Adrenal gland (tissue), 12 donors: Measurements from ENCODE around the gene KCNH1. TPM values are rescaled to one million over a fixed set of nuclear protein-coding genes. Genes with fewer than 3 reads are reported as not detected.

Experiments used
- DNase-seq, 7 donors: peaks; one replicate each; pipeline ENCODE4 v3.0.0-alpha.2; 2019 to 2020
- H3K27ac ChIP-seq, 5 donors: fragments of 200-600 bp; sonication (generic) in 4 of 5; 1 replicate in 3 of 5; 2 replicates in 2 of 5; pipeline versions ENCODE4 v1.5.1 to v1.8.0; 2016 to 2020; ENCODE audit warnings: mild to moderate bottlenecking in 1 of 5
- H3K27me3 ChIP-seq: fragments of 200-600 bp; 2 replicates; pipeline ENCODE4 v1.8.0; 2021
- H3K36me3 ChIP-seq, 2 donors: fragments of 200-600 bp; replicated peaks in 1 of 2; 1 replicate in 1 of 2; 2 replicates in 1 of 2; pipeline versions ENCODE4 v1.5.1 to v1.8.0; 2018 to 2022
- H3K4me1 ChIP-seq, 2 donors: fragments of 200-600 bp; replicated peaks in 1 of 2; 1 replicate in 1 of 2; 2 replicates in 1 of 2; pipeline versions ENCODE4 v1.5.1 to v1.8.0; 2018 to 2021
- H3K4me3 ChIP-seq, 4 donors: fragments of 200-600 bp; sonication (generic) in 3 of 4; one replicate each; pipeline ENCODE4 v1.5.1; 2016 to 2018
- H3K9me3 ChIP-seq, 3 donors: fragments of 200-600 bp; sonication (generic) in 1 of 3; replicated peaks in 1 of 3; 1 replicate in 2 of 3; 2 replicates in 1 of 3; pipeline versions ENCODE4 v1.5.1 to v1.8.0; 2016 to 2021
- POLR2A ChIP-seq, 2 donors: fragments of 450-650 bp; IDR thresholded peaks; one replicate each; pipeline ENCODE4 v1.6.1; 2017; ENCODE audit warnings: antibody characterized with exemption in 2 of 2, mild to moderate bottlenecking in 2 of 2, moderate library complexity in 1 of 2
- WGBS, 4 donors: extraction: QIAGEN DNeasy Blood & Tissue Kit in 2 of 4; methylation state at CpG; one replicate each; pipeline versions ENCODE4 v1.1.5 to v1.1.7; 2013 to 2017; 5-methylcytosine and 5-hydroxymethylcytosine counted together
- intact Hi-C, 2 donors: fragments of 100-400 bp; cut with DNase I; formaldehyde crosslinking; loops; one replicate each; pipeline versions ENCODE4 v1.14.1 to v1.15.0; 2022 to 2023
- polyA plus RNA-seq, 3 donors: library from polyadenylated mRNA; stranded (reverse); fragments of 200-250 nt in 2 of 3; fragments of 350-450 nt in 1 of 3; fragmentation: Illumina TruSeq in 1 of 3; extraction: RNeasy Lipid Tissue Mini Kit (QIAGEN cat#74804) in 1 of 3; gene quantifications; one replicate each; pipeline ENCODE4 v1.2.3, GENCODE V29; 2013 to 2014
- total RNA-seq, 9 donors: library from RNA; depleted of rRNA in 4 of 9; stranded (reverse); fragments of >200 nt in 4 of 9; fragments of 120-200 nt in 1 of 9; fragmentation: NEBNext Ultra II Directional in 1 of 9; extraction: Animal tissue kit (Norgen Biotek cat#: 25700) in 1 of 9; gene quantifications; one replicate each; pipeline versions ENCODE4 v1.1.0 to v1.2.4, GENCODE V29; 2013 to 2023
- TF ChIP-seq, protein P1 (sequence below), 6 experiments: fragments of 450-650 bp in 4 of 6; fragments of 200-600 bp in 2 of 6; sonication (generic) in 1 of 6; IDR thresholded peaks; 1 replicate in 5 of 6; 2 replicates in 1 of 6; pipeline versions ENCODE4 v1.5.1 to v1.8.0; 2016 to 2021; ENCODE audit warnings: antibody characterized with exemption in 6 of 6, mild to moderate bottlenecking in 2 of 6, moderate library complexity in 1 of 6
- donor health status: healthy with polysubstance abuse.
- donor health status: Bipolar disorder and iron deficiency.
- donor health status: DM: yes; HTN: yes; CAD: no.
- donor health status: DM: no; HTN: no; CAD: no.
- donor health status: DM: no; HTN: no; CAD: no.
- donor health status: DM: yes; HTN: yes; CAD: no.

KCNH1 gene
- total and polyA plus RNA-seq, 12 donors, result 0.15 to 2.2 (median 0.73) TPM; not detected in 4

DNA sequence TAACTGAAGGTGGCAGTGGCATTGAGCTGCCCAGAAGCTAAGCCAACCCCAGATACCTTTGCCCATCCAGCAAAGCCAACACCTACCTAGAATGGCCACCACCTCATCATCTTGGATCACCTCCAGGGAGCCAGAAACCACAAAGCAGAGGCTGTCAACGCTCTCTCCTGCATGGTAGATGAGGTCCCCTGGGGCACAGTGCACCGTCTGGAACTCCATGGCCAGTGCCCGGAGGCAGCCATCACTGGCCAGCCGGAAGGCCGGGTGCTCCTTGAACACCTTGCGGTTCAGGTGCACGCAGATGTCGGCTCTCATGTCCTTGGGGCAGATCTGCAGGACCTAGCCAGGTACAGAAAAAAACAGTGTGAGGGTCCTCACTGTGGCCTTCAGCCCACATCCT is 336.5 kb downstream of the KCNH1 start:
- Histone ChIP-seq H3K27ac (no peak overlapping the region), H3K27me3 (no peaks in the 10 kb centered on the region), H3K4me3 (no peak overlapping the region), H3K36me3 (no peaks in the 10 kb centered on the region), H3K4me1 (no peaks in the 10 kb centered on the region), H3K9me3 (no peaks in the 10 kb centered on the region)
- no peak for DNase-seq
- TF ChIP-seq, protein P1, sequence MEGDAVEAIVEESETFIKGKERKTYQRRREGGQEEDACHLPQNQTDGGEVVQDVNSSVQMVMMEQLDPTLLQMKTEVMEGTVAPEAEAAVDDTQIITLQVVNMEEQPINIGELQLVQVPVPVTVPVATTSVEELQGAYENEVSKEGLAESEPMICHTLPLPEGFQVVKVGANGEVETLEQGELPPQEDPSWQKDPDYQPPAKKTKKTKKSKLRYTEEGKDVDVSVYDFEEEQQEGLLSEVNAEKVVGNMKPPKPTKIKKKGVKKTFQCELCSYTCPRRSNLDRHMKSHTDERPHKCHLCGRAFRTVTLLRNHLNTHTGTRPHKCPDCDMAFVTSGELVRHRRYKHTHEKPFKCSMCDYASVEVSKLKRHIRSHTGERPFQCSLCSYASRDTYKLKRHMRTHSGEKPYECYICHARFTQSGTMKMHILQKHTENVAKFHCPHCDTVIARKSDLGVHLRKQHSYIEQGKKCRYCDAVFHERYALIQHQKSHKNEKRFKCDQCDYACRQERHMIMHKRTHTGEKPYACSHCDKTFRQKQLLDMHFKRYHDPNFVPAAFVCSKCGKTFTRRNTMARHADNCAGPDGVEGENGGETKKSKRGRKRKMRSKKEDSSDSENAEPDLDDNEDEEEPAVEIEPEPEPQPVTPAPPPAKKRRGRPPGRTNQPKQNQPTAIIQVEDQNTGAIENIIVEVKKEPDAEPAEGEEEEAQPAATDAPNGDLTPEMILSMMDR (IDR thresholded peaks at IDR 0.05), result no peak
- TF ChIP-seq POLR2A (IDR thresholded peaks at IDR 0.05), result no peak
- intact Hi-C loops, result no loop called here
- WGBS, 4 donors, result 75 to 87% (median 85%) methylated on average over 3 to 8 of the region's 8 CpGs

DNA sequence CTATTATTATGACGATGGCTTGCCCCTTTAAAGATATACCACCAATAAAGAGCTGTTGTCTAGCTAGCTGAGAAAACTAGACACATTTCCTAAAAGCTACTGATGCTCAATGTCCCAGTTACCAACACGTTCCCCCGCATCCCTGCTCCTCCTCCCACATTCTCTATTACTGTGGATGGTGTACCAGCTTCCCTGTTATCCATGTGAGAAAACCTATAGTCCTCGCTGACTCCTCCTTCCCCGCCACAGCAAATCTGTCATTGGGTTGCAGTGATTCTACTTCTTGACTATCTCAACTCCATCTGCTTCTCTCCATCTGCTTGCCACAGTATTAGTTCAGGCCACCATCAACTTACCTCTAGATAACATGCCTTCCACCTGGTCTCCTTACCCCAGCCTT is 337.5 kb downstream of the KCNH1 start:
- Histone ChIP-seq H3K36me3 (no peaks in the 10 kb centered on the region), H3K4me1 (no peaks in the 10 kb centered on the region), H3K9me3 (no peaks in the 10 kb centered on the region), H3K4me3 (no peak overlapping the region), H3K27me3 (no peaks in the 10 kb centered on the region), H3K27ac (no peak overlapping the region)
- TF ChIP-seq POLR2A (IDR thresholded peaks at IDR 0.05), result no peak
- TF ChIP-seq, protein P1 (IDR thresholded peaks at IDR 0.05), result no peak
- DNase-seq, result no peak
- WGBS, 4 donors, result 77 to 89% (median 82%) methylated on average over 5 of the region's 5 CpGs
- intact Hi-C loops, result no loop called here

DNA sequence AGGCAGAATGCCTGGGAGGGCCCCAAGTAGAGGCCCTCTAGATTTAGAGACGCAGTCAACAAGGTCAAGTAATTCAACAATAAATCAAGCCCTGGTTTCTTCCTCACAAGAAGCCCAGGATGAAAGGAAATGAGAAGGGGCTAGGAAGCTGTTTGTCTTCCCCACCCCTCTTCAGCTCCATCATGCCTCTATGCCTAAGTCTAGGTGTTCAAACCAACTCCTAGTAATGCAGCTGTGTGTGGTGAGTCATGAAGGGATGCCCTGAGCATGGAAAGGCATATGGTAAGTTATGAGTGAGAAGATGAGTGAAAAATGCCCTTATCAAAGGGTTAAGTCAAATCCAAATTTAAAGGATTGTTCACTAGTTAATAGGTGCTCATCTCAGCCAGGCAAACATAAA is 339.5 kb downstream of the KCNH1 start:
- Histone ChIP-seq H3K9me3 (no peaks in the 10 kb centered on the region), H3K4me3 (no peak overlapping the region), H3K36me3 (no peaks in the 10 kb centered on the region), H3K27me3 (no peaks in the 10 kb centered on the region), H3K27ac (no peak overlapping the region), H3K4me1 (no peaks in the 10 kb centered on the region)
- no peak for TF ChIP-seq POLR2A (IDR thresholded peaks at IDR 0.05)
- TF ChIP-seq, protein P1 (IDR thresholded peaks at IDR 0.05), result no peak
- DNase-seq, result no peak
- WGBS, 4 donors, result 30 to 56% (median 44%) methylated on average over 1 of the region's 1 CpG
- intact Hi-C loops, result no loop called here

DNA sequence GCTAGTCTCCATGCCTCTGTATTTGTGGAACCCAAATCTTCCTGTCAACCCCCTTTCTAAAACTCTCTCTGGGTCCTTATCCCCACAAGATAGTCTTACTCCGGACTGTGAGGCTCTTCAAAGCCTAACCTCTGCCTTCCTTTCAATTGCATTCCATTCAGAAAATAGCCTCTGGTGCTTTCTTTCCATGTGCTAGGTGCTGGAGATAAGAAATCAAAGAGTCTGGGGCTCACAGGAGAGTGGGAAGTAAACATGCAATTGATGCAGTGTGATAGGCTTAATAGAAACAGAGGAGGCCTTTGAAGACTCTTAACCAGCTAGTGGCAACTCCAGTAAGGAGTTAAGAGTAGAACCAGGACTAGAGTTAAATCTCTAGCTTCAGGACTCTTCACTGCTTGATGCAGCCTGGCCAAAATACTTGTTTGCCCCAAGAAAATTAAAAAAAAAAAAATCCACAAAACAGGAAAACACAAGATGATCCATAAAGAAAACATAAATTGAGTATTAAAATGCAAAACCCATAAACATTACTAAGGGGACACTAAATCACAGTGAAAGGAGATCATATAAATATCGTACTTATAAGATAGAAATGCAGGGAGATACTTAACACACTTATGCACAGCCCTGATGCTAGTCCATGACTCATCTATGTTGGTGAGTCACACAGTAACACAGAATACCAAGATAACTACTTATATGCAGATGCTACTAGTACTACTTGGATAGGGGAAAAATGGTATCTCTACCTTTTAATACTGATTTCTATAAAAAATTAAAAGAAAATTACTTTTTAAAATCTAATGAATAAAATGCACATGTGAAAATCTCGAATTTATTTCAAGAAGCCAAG is 341.5 kb downstream of the KCNH1 start:
- TF ChIP-seq POLR2A (IDR thresholded peaks at IDR 0.05), result no peak
- TF ChIP-seq, protein P1 (IDR thresholded peaks at IDR 0.05), result no peak
- no peak overlapping the region for H3K27ac ChIP-seq
- intact Hi-C loops, result no loop called here
- WGBS, 4 donors, result 37 to 60% (median 43%) methylated on average over 3 of the region's 3 CpGs
- H3K36me3 ChIP-seq, result no peaks in the 10 kb centered on the region
- no peaks in the 10 kb centered on the region for H3K4me1 ChIP-seq
- DNase-seq, result no peak
- H3K27me3 ChIP-seq, result no peaks in the 10 kb centered on the region
- no peak overlapping the region for H3K4me3 ChIP-seq
- H3K9me3 ChIP-seq, result no peaks in the 10 kb centered on the region
